ENCODE data around the gene CXCR6. TPM values are rescaled to one million over a fixed set of nuclear protein-coding genes. Genes with fewer than 3 reads are reported as not detected.

CXCR6 gene
- total RNA-seq, 2 donors from 2014 or later = 0.96 to 1.2 TPM

GRCh38 chr3:45904931-45905330, 38.3 kb upstream of the CXCR6 start:
- 81% methylated on average over 3 of the region's 3 CpGs for WGBS
- intact Hi-C loops (cut with DNase I) = loop anchor here (5.0 kb wide), 1 partner anchor 143 kb away; no protein-coding TSS in a partner anchor
- no peaks in the 10 kb centered on the region for H3K36me3 ChIP-seq

GRCh38 chr3:45905755-45906154, 37.5 kb upstream of the CXCR6 start:
- intact Hi-C loops (cut with DNase I) = loop anchor here (5.0 kb wide), 1 partner anchor 143 kb away; no protein-coding TSS in a partner anchor
- no peak for DNase-seq (ENCODE audit: low spot score)
- Histone ChIP-seq H3K36me3 (no peaks in the 10 kb centered on the region), H3K4me1 (replicated peaks) (no peaks in the 10 kb centered on the region), H3K27ac (no peak overlapping the region), H3K27me3 (replicated peaks; ENCODE audit: insufficient read depth) (no peaks in the 10 kb centered on the region), H3K9me3 (no peaks in the 10 kb centered on the region), H3K4me3 (no peak overlapping the region)
- TF ChIP-seq CTCF (IDR thresholded peaks at IDR 0.05) (no peak), POLR2A (IDR thresholded peaks at IDR 0.05) (no peak), POLR2AphosphoS5 (IDR thresholded peaks at IDR 0.05) (no peak)
- 89% methylated on average over 3 of the region's 3 CpGs for WGBS

More at GRCh38 chr3:45904931-45905330, 38.3 kb upstream of the CXCR6 start:
- H3K4me1 ChIP-seq (replicated peaks) = no peaks in the 10 kb centered on the region
- no peak for TF ChIP-seq CTCF (IDR thresholded peaks at IDR 0.05)
- TF ChIP-seq POLR2A (IDR thresholded peaks at IDR 0.05) = no peak
- TF ChIP-seq POLR2AphosphoS5 (IDR thresholded peaks at IDR 0.05) = no peak
- H3K27me3 ChIP-seq (replicated peaks; ENCODE audit: insufficient read depth) = no peaks in the 10 kb centered on the region
- H3K9me3 ChIP-seq = no peaks in the 10 kb centered on the region
- no peak overlapping the region for H3K4me3 ChIP-seq
- H3K27ac ChIP-seq = no peak overlapping the region
- no peak for DNase-seq (ENCODE audit: low spot score)

DNA sequence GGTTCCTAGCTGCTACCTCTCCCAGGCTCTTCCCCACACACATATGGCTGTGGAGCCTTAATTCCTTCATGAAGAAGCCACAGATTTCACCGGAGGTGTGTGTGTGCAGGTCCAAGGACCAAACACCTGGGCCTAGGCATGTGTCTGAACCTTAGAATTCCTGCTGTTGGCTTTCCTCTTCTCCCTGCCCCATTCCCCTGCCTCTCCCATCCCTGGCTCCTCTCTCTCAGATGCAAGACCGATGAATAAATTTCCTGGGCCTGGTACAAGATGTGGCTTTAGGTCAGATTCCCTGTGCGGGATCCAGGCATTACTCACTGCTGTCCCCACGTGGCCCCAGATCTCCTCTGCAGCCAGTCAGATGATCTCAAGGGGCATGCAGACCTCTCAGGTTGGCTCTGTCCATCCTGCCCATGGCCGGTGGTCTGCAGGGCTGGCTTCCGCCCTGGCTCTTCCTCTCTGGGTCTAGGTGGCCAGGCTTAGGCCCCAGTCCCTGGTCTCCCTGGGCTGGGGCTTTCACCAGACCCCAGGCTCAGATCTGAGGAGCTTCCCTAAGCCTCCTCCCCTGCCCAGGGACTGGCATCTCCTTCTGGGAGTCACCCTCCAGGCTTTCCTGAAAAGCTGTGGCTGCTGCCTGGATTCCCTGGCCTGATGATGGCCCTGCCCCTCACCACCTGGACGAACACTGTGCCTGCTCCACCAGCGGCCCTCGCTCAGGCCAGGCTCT, 36.4 kb upstream of the CXCR6 start:
- no peak overlapping the region for H3K27ac ChIP-seq
- no peaks in the 10 kb centered on the region for H3K9me3 ChIP-seq
- H3K27me3 ChIP-seq (replicated peaks; ENCODE audit: insufficient read depth) = no peaks in the 10 kb centered on the region
- no peaks in the 10 kb centered on the region for H3K4me1 ChIP-seq (replicated peaks)
- intact Hi-C loops (cut with DNase I) = loop anchor here (5.0 kb wide), 1 partner anchor 145 kb away; no protein-coding TSS in a partner anchor
- TF ChIP-seq POLR2AphosphoS5 (IDR thresholded peaks at IDR 0.05) (no peak), CTCF (IDR thresholded peaks at IDR 0.05) (peak in 1 of 4 experiments; percentile 12)
- DNase-seq (ENCODE audit: low spot score) = no peak
- H3K4me3 ChIP-seq = no peak overlapping the region
- H3K36me3 ChIP-seq = no peaks in the 10 kb centered on the region
- WGBS = 75% methylated on average over 9 of the region's 9 CpGs

GRCh38 chr3:45907769-45908705, 35.2 kb upstream of the CXCR6 start:
- H3K36me3 ChIP-seq = no peaks in the 10 kb centered on the region
- intact Hi-C loops (cut with DNase I) = loop anchor here (5.0 kb wide), 1 partner anchor 146 kb away; no protein-coding TSS in a partner anchor
- H3K9me3 ChIP-seq = no peaks in the 10 kb centered on the region
- H3K4me3 ChIP-seq = no peak overlapping the region
- H3K27me3 ChIP-seq (replicated peaks; ENCODE audit: insufficient read depth) = no peaks in the 10 kb centered on the region
- no peak for DNase-seq (ENCODE audit: low spot score)
- 82% methylated on average over 13 of the region's 13 CpGs for WGBS
- TF ChIP-seq POLR2A (IDR thresholded peaks at IDR 0.05) (no peak), POLR2AphosphoS5 (IDR thresholded peaks at IDR 0.05) (no peak), CTCF (IDR thresholded peaks at IDR 0.05) (no peak)
- no peak overlapping the region for H3K27ac ChIP-seq
- H3K4me1 ChIP-seq (replicated peaks) = no peaks in the 10 kb centered on the region
